Endothelial cell of umbilical vein (primary cell): Measurements from ENCODE around the gene USP34. TPM values are rescaled to one million over a fixed set of nuclear protein-coding genes. Genes with fewer than 3 reads are reported as not detected.

ENCODE experiments used
- BruUV-seq: library from RNA; stranded (reverse); fragments of 400-500 nt; replicated peaks from 2 replicates; lab custom pipeline; 2021; lab: Mats Ljungman, UMichigan
- CTCF ChIA-PET: fragments of 300-600, 350-600 bp; sonication (Branson Sonifier 250); formaldehyde crosslinking; loops from one replicate; lab custom pipeline; 2021; ENCODE audit warnings: antibody characterized with exemption, inconsistent platforms; lab: Charles Lee
- POLR2A ChIA-PET: fragments of 300-600, 350-600 bp; sonication (Branson Sonifier 250); formaldehyde crosslinking; loops from one replicate; lab custom pipeline; 2021; ENCODE audit warnings: antibody characterized with exemption, inconsistent platforms; lab: Charles Lee
- DNase-seq: peaks from one replicate; pipeline ENCODE4 v3.0.0-alpha.2; 2011; ENCODE audit warnings: low read depth, low spot score
- FAIRE-seq: peaks from 2 replicates; lab custom pipeline; 2011; peaks lifted over from hg19 to GRCh38; lab: Jason Lieb, UNC
- H2AFZ ChIP-seq: 2 replicates; pipeline ENCODE4 v1.6.0; 2012; ENCODE audit warnings: low read depth, low read length, control low read depth, inconsistent platforms
- H3K27ac ChIP-seq: 2 replicates; pipeline ENCODE4 v1.5.1; 2011; ENCODE audit warnings: low read depth, mild to moderate bottlenecking, control low read depth, low read length, moderate library complexity; ENCODE audit not compliant: insufficient read depth
- H3K27me3 ChIP-seq, 2 experiments: 2 replicates each; pipeline versions ENCODE4 v1.6.0 to v1.6.1; 2011; ENCODE audit warnings: low read length in 2 of 2, mixed read lengths in 1 of 2; ENCODE audit not compliant: control insufficient read depth in 2 of 2, insufficient read depth in 2 of 2
- H3K36me3 ChIP-seq, 2 experiments: 2 replicates in 1 of 2; 3 replicates in 1 of 2; pipeline ENCODE4 v1.5.1; 2011; ENCODE audit warnings: low read length in 2 of 2, mild to moderate bottlenecking in 1 of 2, moderate library complexity in 1 of 2; ENCODE audit not compliant: control insufficient read depth in 2 of 2, insufficient read depth in 2 of 2; ENCODE audit errors: extremely low read depth in 1 of 2
- H3K4me1 ChIP-seq: 3 replicates; pipeline ENCODE4 v1.5.1; 2011; ENCODE audit warnings: mild to moderate bottlenecking, low read length; ENCODE audit not compliant: control insufficient read depth, insufficient read depth; ENCODE audit errors: extremely low read depth
- H3K4me2 ChIP-seq: 2 replicates; pipeline ENCODE4 v1.6.1; 2011; ENCODE audit warnings: low read length, control low read depth, mixed read lengths; ENCODE audit not compliant: insufficient read depth
- H3K4me3 ChIP-seq, 3 experiments: fragments of 200-600 bp in 1 of 3; sonication (generic), shearing (Covaris generic) in 1 of 3; replicated peaks in 1 of 3; 2 replicates each; pipeline ENCODE4 v1.5.1; 2011 to 2016; ENCODE audit warnings: control low read depth in 3 of 3, low read length in 3 of 3, mild to moderate bottlenecking in 2 of 3, inconsistent platforms in 1 of 3, low read depth in 1 of 3, moderate library complexity in 1 of 3; ENCODE audit not compliant: insufficient read depth in 1 of 3
- H3K79me2 ChIP-seq: 2 replicates; pipeline ENCODE4 v1.6.0; 2012; ENCODE audit warnings: low read length, inconsistent platforms; ENCODE audit not compliant: control insufficient read depth, insufficient read depth
- H3K9ac ChIP-seq: replicated peaks from 2 replicates; pipeline ENCODE3; 2011; ENCODE audit warnings: low read length, control low read depth; ENCODE audit not compliant: insufficient read depth; ENCODE audit errors: extremely low read depth
- H3K9me1 ChIP-seq: replicated peaks from 3 replicates; pipeline ENCODE4 v1.6.0; 2011; ENCODE audit warnings: mild to moderate bottlenecking, low read length; ENCODE audit not compliant: control insufficient read depth, insufficient read depth; ENCODE audit errors: extremely low read depth
- H3K9me3 ChIP-seq: replicated peaks from 2 replicates; pipeline ENCODE4 v1.5.1; 2012; ENCODE audit warnings: low read length, inconsistent platforms; ENCODE audit not compliant: control insufficient read depth, insufficient read depth
- H4K20me1 ChIP-seq: replicated peaks from 2 replicates; pipeline ENCODE3; 2011; ENCODE audit warnings: mild to moderate bottlenecking, low read length; ENCODE audit not compliant: control insufficient read depth, insufficient read depth; ENCODE audit errors: extremely low read depth
- EZH2 ChIP-seq: IDR thresholded peaks from 2 replicates; pipeline ENCODE4 v1.6.1; 2012; ENCODE audit warnings: borderline replicate concordance, low read depth, mild to moderate bottlenecking, moderate library complexity, low read length, inconsistent platforms; ENCODE audit not compliant: severe bottlenecking
- FOS ChIP-seq: IDR thresholded peaks from 2 replicates; pipeline ENCODE4 v1.6.1; 2011; ENCODE audit warnings: mild to moderate bottlenecking, low read length, moderate library complexity, borderline replicate concordance; ENCODE audit not compliant: insufficient read depth
- GATA2 ChIP-seq: IDR thresholded peaks from 2 replicates; pipeline ENCODE4 v1.7.0; 2011; ENCODE audit warnings: low read depth, mild to moderate bottlenecking, moderate library complexity, mixed read lengths, low read length; ENCODE audit not compliant: insufficient read length, insufficient read depth
- JUN ChIP-seq: IDR thresholded peaks from 2 replicates; pipeline ENCODE4 v1.6.1; 2011; ENCODE audit warnings: borderline replicate concordance, low read depth; ENCODE audit not compliant: insufficient read length, insufficient read depth
- MYC ChIP-seq: IDR thresholded peaks from one replicate; pipeline ENCODE4 v1.6.1; 2011; ENCODE audit warnings: mild to moderate bottlenecking, low read depth, low read length
- POLR2A ChIP-seq: IDR thresholded peaks from 2 replicates; pipeline ENCODE4 v1.6.1; 2012; ENCODE audit warnings: low read depth, mild to moderate bottlenecking, control low read depth, low read length
- POLR2AphosphoS5 ChIP-seq: IDR thresholded peaks from 2 replicates; pipeline ENCODE4 v1.6.1; 2012; ENCODE audit warnings: low read depth, mild to moderate bottlenecking, control low read depth, low read length, moderate library complexity; ENCODE audit not compliant: insufficient read depth
- dilution Hi-C: fragments of 300-500 bp; cut with MboI; formaldehyde crosslinking; loops from one replicate; pipeline ENCODE4 v1.15.0; 2019; ENCODE audit warnings: low sequenced_read_pairs; ENCODE audit not compliant: extremely low pct_ligation_motif_present
- intact Hi-C: fragments of 100-400 bp; cut with micrococcal nuclease; formaldehyde crosslinking; loops from one replicate; pipeline ENCODE4 v1.10.0; 2022
- polyA plus RNA-seq, 4 experiments: library from polyadenylated mRNA; depleted of rRNA in 3 of 4; stranded (reverse) in 3 of 4; unstranded in 1 of 4; fragments of >200 nt; gene quantifications; 2 replicates each; pipeline versions ENCODE4 v1.2.1 to v1.2.3, GENCODE V29; 2011 to 2012; ENCODE audit warnings: missing spikeins in 1 of 4
- total RNA-seq: library from RNA; stranded (reverse); gene quantifications from 2 replicates; pipeline ENCODE4 v1.2.3, GENCODE V29; 2021
- TF ChIP-seq, protein P1 (sequence below): IDR thresholded peaks from 2 replicates; pipeline ENCODE4 v1.6.1; 2011; ENCODE audit not compliant: insufficient read depth, insufficient read length
- TF ChIP-seq, protein P2 (sequence below), 2 donors: IDR thresholded peaks; 1 replicate in 1 of 2; 2 replicates in 1 of 2; pipeline ENCODE4 v1.5.1; 2011; ENCODE audit warnings: low read length in 2 of 2, mild to moderate bottlenecking in 2 of 2, moderate library complexity in 2 of 2, control low read depth in 1 of 2, inconsistent platforms in 1 of 2, low read depth in 1 of 2; ENCODE audit not compliant: insufficient read depth in 1 of 2; ENCODE audit errors: extremely low read depth in 1 of 2

The USP34 gene
- total and polyA plus RNA-seq, 2 donors (not counting 3 experiments of a cell fraction or from before 2014, with no cell fraction given) = 46.3 to 96.9 TPM

DNA sequence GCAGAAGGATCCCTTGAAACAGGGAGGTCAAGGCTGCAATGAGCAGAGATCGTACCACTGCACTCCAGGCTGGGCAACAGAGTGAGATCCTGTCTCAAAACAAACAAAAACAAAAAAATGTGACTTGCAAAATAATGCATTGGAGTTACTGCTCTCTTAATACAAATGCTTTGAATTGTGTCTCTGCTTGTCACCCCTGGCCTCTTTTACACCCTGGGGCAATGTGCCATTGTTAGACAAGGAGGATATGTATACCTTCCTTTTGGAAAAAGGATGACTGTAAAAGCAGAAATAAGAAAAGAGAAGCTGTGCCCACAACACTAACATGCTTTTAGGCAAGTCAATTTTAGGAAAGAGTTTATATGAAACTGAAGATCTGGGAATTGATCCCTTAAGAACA lies 329.7 kb downstream of the USP34 start:
- Histone ChIP-seq H3K4me1 (no peaks in the 10 kb centered on the region), H2AFZ (no peak overlapping the region), H3K9me3 (no peaks in the 10 kb centered on the region), H3K4me2 (no peak overlapping the region), H4K20me1 (no peaks in the 10 kb centered on the region), H3K4me3 (no peak overlapping the region), H3K9ac (no peak overlapping the region), H3K27me3 (no peaks in the 10 kb centered on the region), H3K79me2 (no peaks in the 10 kb centered on the region), H3K27ac (no peak overlapping the region), H3K36me3 (no peaks in the 10 kb centered on the region), H3K9me1 (no peaks in the 10 kb centered on the region)
- no peak for FAIRE-seq
- BruUV-seq = no TSS peak
- intact Hi-C loops (no loop called here), dilution Hi-C loops (no loop called here)
- POLR2A ChIA-PET = no interaction called here
- no peak for DNase-seq
- no peak for TF ChIP-seq GATA2
- TF ChIP-seq JUN = no peak
- TF ChIP-seq FOS = no peak
- TF ChIP-seq, protein P1, sequence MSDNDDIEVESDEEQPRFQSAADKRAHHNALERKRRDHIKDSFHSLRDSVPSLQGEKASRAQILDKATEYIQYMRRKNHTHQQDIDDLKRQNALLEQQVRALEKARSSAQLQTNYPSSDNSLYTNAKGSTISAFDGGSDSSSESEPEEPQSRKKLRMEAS = no peak
- TF ChIP-seq POLR2A = no peak
- no peak for TF ChIP-seq POLR2AphosphoS5
- no peak for TF ChIP-seq MYC
- CTCF ChIA-PET = no interaction called here

DNA sequence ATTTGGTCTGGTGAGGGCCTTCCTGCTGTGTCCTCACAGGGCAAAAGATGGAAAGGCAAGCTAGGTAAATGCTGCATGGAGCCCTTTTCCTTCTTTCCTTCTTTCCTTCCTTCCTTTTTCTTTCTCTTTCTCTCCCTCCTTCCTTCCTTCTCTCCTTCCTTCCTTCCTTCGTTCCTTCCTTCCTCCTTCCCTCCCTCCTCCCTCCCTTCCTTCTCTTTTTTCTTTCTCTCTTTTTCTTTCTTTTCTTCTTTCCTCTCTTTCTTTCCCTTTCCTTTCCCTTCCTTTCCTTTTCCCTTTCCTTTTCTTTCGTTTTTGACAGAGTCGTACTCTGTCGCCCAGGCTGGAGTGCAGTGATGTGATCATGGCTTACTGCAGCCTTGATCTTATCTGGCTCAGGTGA lies 332.0 kb downstream of the USP34 start:
- BruUV-seq = no TSS peak
- intact Hi-C loops = loop anchor here (5.0 to 10.0 kb wide), 2 partner anchors 496 to 653 kb away; no protein-coding TSS in a partner anchor
- CTCF ChIA-PET = interaction anchor here (1.6 kb wide), 1 partner anchor 12 kb away, joined by 4 read pairs; no protein-coding TSS in a partner anchor

More for the DNA sequence above, 332.0 kb downstream of the USP34 start:
- no peaks in the 10 kb centered on the region for H3K9me1 ChIP-seq
- TF ChIP-seq POLR2A (no peak), GATA2 (no peak), POLR2AphosphoS5 (no peak), FOS (no peak), JUN (no peak), MYC (no peak), EZH2 (no peak)
- TF ChIP-seq, protein P2, sequence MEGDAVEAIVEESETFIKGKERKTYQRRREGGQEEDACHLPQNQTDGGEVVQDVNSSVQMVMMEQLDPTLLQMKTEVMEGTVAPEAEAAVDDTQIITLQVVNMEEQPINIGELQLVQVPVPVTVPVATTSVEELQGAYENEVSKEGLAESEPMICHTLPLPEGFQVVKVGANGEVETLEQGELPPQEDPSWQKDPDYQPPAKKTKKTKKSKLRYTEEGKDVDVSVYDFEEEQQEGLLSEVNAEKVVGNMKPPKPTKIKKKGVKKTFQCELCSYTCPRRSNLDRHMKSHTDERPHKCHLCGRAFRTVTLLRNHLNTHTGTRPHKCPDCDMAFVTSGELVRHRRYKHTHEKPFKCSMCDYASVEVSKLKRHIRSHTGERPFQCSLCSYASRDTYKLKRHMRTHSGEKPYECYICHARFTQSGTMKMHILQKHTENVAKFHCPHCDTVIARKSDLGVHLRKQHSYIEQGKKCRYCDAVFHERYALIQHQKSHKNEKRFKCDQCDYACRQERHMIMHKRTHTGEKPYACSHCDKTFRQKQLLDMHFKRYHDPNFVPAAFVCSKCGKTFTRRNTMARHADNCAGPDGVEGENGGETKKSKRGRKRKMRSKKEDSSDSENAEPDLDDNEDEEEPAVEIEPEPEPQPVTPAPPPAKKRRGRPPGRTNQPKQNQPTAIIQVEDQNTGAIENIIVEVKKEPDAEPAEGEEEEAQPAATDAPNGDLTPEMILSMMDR (IDR thresholded peaks at IDR 0.05; ENCODE audit: extremely low read depth in 1 of 2, insufficient read depth in 1 of 2, low read depth in 1 of 2, low read length in 2 of 2) = no peak
- TF ChIP-seq, protein P1 = no peak
- no peaks in the 10 kb centered on the region for H3K79me2 ChIP-seq
- POLR2A ChIA-PET = no interaction called here
- no peaks in the 10 kb centered on the region for H4K20me1 ChIP-seq
- H3K36me3 ChIP-seq = no peaks in the 10 kb centered on the region
- no peak overlapping the region for H2AFZ ChIP-seq
- H3K4me2 ChIP-seq = no peak overlapping the region
- H3K4me1 ChIP-seq = no peaks in the 10 kb centered on the region
- H3K27me3 ChIP-seq = no peaks in the 10 kb centered on the region
- H3K4me3 ChIP-seq = no peak overlapping the region
- dilution Hi-C loops = no loop called here
- DNase-seq = no peak
- no peak overlapping the region for H3K27ac ChIP-seq
- no peaks in the 10 kb centered on the region for H3K9me3 ChIP-seq
- FAIRE-seq = no peak
- H3K9ac ChIP-seq = no peak overlapping the region
